Measurements from ENCODE around the gene CEP72. TPM values are rescaled to one million over a fixed set of nuclear protein-coding genes. Genes with fewer than 3 reads are reported as not detected.

Gene CEP72
- total RNA-seq, 1 experiment from 2014 or later = 33.2 TPM

GRCh38 chr5:647727-648126 is 35.6 kb downstream of the CEP72 start:
- in situ Hi-C loops (cut with HindIII; ENCODE audit: low pct_unique_long_range_greater_than_20kb, low sequenced_read_pairs) (no loop called here), intact Hi-C loops (cut with micrococcal nuclease; ENCODE audit: unreplicated experiment) (no loop called here)
- Histone ChIP-seq H3K27me3 (ENCODE audit: control insufficient read depth, insufficient read depth, low read length) (no peaks in the 10 kb centered on the region), H3K27ac (ENCODE audit: low read length) (no peak overlapping the region), H3K9me3 (ENCODE audit: control insufficient read depth, insufficient read depth, low read depth, low read length) (no peaks in the 10 kb centered on the region), H3K36me3 (ENCODE audit: control insufficient read depth, insufficient read depth, low read length) (peaks cover 5% of the 10 kb centered on the region), H3K4me1 (ENCODE audit: control insufficient read depth, insufficient read depth, low read length) (no peaks in the 10 kb centered on the region), H3K4me3 (ENCODE audit: low read depth in 2 of 2, low read length in 2 of 2) (no peak overlapping the region)
- no TSS peak for BruUV-seq (replicated peaks)
- CTCF ChIA-PET = no interaction called here
- no peak for DNase-seq (ENCODE audit: low read depth, low spot score)
- POLR2A ChIA-PET = no interaction called here
- ATAC-seq = no peak
- no peak for TF ChIP-seq CTCF (IDR thresholded peaks at IDR 0.05)
- no peak for TF ChIP-seq TCF7L2 (IDR thresholded peaks at IDR 0.05; ENCODE audit: low read depth, low read length)
- no peak for TF ChIP-seq SIN3A (IDR thresholded peaks at IDR 0.05; ENCODE audit: borderline replicate concordance, insufficient read depth, low read depth, low read length)
- no peak for TF ChIP-seq POLR2AphosphoS5 (IDR thresholded peaks at IDR 0.05; ENCODE audit: low read depth, low read length)
- TF ChIP-seq, protein P1, sequence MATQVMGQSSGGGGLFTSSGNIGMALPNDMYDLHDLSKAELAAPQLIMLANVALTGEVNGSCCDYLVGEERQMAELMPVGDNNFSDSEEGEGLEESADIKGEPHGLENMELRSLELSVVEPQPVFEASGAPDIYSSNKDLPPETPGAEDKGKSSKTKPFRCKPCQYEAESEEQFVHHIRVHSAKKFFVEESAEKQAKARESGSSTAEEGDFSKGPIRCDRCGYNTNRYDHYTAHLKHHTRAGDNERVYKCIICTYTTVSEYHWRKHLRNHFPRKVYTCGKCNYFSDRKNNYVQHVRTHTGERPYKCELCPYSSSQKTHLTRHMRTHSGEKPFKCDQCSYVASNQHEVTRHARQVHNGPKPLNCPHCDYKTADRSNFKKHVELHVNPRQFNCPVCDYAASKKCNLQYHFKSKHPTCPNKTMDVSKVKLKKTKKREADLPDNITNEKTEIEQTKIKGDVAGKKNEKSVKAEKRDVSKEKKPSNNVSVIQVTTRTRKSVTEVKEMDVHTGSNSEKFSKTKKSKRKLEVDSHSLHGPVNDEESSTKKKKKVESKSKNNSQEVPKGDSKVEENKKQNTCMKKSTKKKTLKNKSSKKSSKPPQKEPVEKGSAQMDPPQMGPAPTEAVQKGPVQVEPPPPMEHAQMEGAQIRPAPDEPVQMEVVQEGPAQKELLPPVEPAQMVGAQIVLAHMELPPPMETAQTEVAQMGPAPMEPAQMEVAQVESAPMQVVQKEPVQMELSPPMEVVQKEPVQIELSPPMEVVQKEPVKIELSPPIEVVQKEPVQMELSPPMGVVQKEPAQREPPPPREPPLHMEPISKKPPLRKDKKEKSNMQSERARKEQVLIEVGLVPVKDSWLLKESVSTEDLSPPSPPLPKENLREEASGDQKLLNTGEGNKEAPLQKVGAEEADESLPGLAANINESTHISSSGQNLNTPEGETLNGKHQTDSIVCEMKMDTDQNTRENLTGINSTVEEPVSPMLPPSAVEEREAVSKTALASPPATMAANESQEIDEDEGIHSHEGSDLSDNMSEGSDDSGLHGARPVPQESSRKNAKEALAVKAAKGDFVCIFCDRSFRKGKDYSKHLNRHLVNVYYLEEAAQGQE (IDR thresholded peaks at IDR 0.05; ENCODE audit: insufficient read depth in 1 of 2, low read depth in 2 of 2, low read length in 1 of 2) = no peak

DNA sequence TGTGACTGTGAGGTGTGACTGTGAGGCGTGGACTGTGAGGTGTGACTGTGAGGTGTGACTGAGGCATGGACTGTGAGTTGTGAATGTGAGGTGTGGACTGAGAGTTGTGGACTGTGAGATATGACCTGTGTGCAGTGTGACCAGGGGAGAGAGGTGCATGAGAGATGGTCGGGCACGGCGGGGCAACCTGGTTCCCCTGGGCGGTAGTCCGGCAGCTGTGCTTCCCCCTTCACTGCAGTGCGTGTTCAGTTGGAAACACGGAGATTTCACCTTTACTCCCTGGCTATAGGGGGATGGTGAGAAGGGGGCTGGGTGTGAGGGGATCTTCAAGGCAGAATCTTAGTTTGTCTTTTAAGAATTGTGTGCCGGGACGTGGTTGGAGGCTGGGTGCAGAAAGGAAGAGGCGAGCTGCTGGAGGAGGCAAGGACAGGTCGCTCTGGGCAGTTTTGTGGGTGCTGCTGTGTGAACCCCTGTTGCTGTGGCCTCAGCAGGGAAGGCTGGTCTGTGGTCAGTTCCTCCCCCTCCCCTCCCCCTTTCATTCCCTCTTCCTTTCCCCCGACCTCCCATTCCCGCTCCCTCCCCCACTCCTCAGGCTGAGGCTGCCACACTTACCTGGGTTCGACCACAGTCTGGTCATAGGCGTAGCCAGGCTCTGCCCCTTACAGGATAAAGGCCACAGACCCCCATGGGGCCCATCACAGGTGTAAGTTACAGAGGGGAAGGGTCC is 39.3 kb downstream of the CEP72 start:
- BruUV-seq (replicated peaks) = no TSS peak
- in situ Hi-C loops (cut with HindIII; ENCODE audit: low pct_unique_long_range_greater_than_20kb, low sequenced_read_pairs) = no loop called here

More for the DNA sequence above, 39.3 kb downstream of the CEP72 start:
- CTCF ChIA-PET = no interaction called here
- Histone ChIP-seq H3K27ac (ENCODE audit: low read length) (no peak overlapping the region), H3K4me3 (ENCODE audit: low read depth in 2 of 2, low read length in 2 of 2) (no peak overlapping the region), H3K36me3 (ENCODE audit: control insufficient read depth, insufficient read depth, low read length) (peaks cover 3% of the 10 kb centered on the region; the same call in 1 of the 2 replicates), H3K9me3 (ENCODE audit: control insufficient read depth, insufficient read depth, low read depth, low read length) (no peaks in the 10 kb centered on the region), H3K4me1 (ENCODE audit: control insufficient read depth, insufficient read depth, low read length) (no peaks in the 10 kb centered on the region), H3K27me3 (ENCODE audit: control insufficient read depth, insufficient read depth, low read length) (no peaks in the 10 kb centered on the region)
- POLR2A ChIA-PET = no interaction called here
- no peak for ATAC-seq
- TF ChIP-seq SIN3A (IDR thresholded peaks at IDR 0.05; ENCODE audit: borderline replicate concordance, insufficient read depth, low read depth, low read length) (no peak), CTCF (IDR thresholded peaks at IDR 0.05) (no peak), TCF7L2 (IDR thresholded peaks at IDR 0.05; ENCODE audit: low read depth, low read length) (no peak), POLR2AphosphoS5 (IDR thresholded peaks at IDR 0.05; ENCODE audit: low read depth, low read length) (no peak)
- TF ChIP-seq, protein P1 (IDR thresholded peaks at IDR 0.05; ENCODE audit: insufficient read depth in 1 of 2, low read depth in 2 of 2, low read length in 1 of 2) = no peak
- intact Hi-C loops (cut with micrococcal nuclease; ENCODE audit: unreplicated experiment) = no loop called here
- DNase-seq (ENCODE audit: low read depth, low spot score) = no peak
